Endothelial cell of umbilical vein (primary cell): ENCODE measurements around the gene PLD6. TPM values are rescaled to one million over a fixed set of nuclear protein-coding genes. Genes with fewer than 3 reads are reported as not detected.

ENCODE experiments used
- BruUV-seq: library from RNA; stranded (reverse); fragments of 400-500 nt; replicated peaks from 2 replicates; lab custom pipeline; 2021; lab: Mats Ljungman, UMichigan
- CTCF ChIA-PET: fragments of 300-600, 350-600 bp; sonication (Branson Sonifier 250); formaldehyde crosslinking; loops from one replicate; lab custom pipeline; 2021; ENCODE audit warnings: antibody characterized with exemption, inconsistent platforms; lab: Charles Lee
- POLR2A ChIA-PET: fragments of 300-600, 350-600 bp; sonication (Branson Sonifier 250); formaldehyde crosslinking; loops from one replicate; lab custom pipeline; 2021; ENCODE audit warnings: antibody characterized with exemption, inconsistent platforms; lab: Charles Lee
- DNase-seq: peaks from one replicate; pipeline ENCODE4 v3.0.0-alpha.2; 2011; ENCODE audit warnings: low read depth, low spot score
- FAIRE-seq: peaks from 2 replicates; lab custom pipeline; 2011; peaks lifted over from hg19 to GRCh38; lab: Jason Lieb, UNC
- H2AFZ ChIP-seq: 2 replicates; pipeline ENCODE4 v1.6.0; 2012; ENCODE audit warnings: low read depth, low read length, control low read depth, inconsistent platforms
- H3K27ac ChIP-seq: 2 replicates; pipeline ENCODE4 v1.5.1; 2011; ENCODE audit warnings: low read depth, mild to moderate bottlenecking, control low read depth, low read length, moderate library complexity; ENCODE audit not compliant: insufficient read depth
- H3K27me3 ChIP-seq, 2 experiments: 2 replicates each; pipeline versions ENCODE4 v1.6.0 to v1.6.1; 2011; ENCODE audit warnings: low read length in 2 of 2, mixed read lengths in 1 of 2; ENCODE audit not compliant: control insufficient read depth in 2 of 2, insufficient read depth in 2 of 2
- H3K36me3 ChIP-seq, 2 experiments: 2 replicates in 1 of 2; 3 replicates in 1 of 2; pipeline ENCODE4 v1.5.1; 2011; ENCODE audit warnings: low read length in 2 of 2, mild to moderate bottlenecking in 1 of 2, moderate library complexity in 1 of 2; ENCODE audit not compliant: control insufficient read depth in 2 of 2, insufficient read depth in 2 of 2; ENCODE audit errors: extremely low read depth in 1 of 2
- H3K4me1 ChIP-seq: 3 replicates; pipeline ENCODE4 v1.5.1; 2011; ENCODE audit warnings: mild to moderate bottlenecking, low read length; ENCODE audit not compliant: control insufficient read depth, insufficient read depth; ENCODE audit errors: extremely low read depth
- H3K4me2 ChIP-seq: 2 replicates; pipeline ENCODE4 v1.6.1; 2011; ENCODE audit warnings: low read length, control low read depth, mixed read lengths; ENCODE audit not compliant: insufficient read depth
- H3K4me3 ChIP-seq, 3 experiments: fragments of 200-600 bp in 1 of 3; sonication (generic), shearing (Covaris generic) in 1 of 3; replicated peaks in 1 of 3; 2 replicates each; pipeline ENCODE4 v1.5.1; 2011 to 2016; ENCODE audit warnings: control low read depth in 3 of 3, low read length in 3 of 3, mild to moderate bottlenecking in 2 of 3, inconsistent platforms in 1 of 3, low read depth in 1 of 3, moderate library complexity in 1 of 3; ENCODE audit not compliant: insufficient read depth in 1 of 3
- H3K79me2 ChIP-seq: 2 replicates; pipeline ENCODE4 v1.6.0; 2012; ENCODE audit warnings: low read length, inconsistent platforms; ENCODE audit not compliant: control insufficient read depth, insufficient read depth
- H3K9ac ChIP-seq: replicated peaks from 2 replicates; pipeline ENCODE3; 2011; ENCODE audit warnings: low read length, control low read depth; ENCODE audit not compliant: insufficient read depth; ENCODE audit errors: extremely low read depth
- H3K9me1 ChIP-seq: replicated peaks from 3 replicates; pipeline ENCODE4 v1.6.0; 2011; ENCODE audit warnings: mild to moderate bottlenecking, low read length; ENCODE audit not compliant: control insufficient read depth, insufficient read depth; ENCODE audit errors: extremely low read depth
- H3K9me3 ChIP-seq: replicated peaks from 2 replicates; pipeline ENCODE4 v1.5.1; 2012; ENCODE audit warnings: low read length, inconsistent platforms; ENCODE audit not compliant: control insufficient read depth, insufficient read depth
- H4K20me1 ChIP-seq: replicated peaks from 2 replicates; pipeline ENCODE3; 2011; ENCODE audit warnings: mild to moderate bottlenecking, low read length; ENCODE audit not compliant: control insufficient read depth, insufficient read depth; ENCODE audit errors: extremely low read depth
- EZH2 ChIP-seq: IDR thresholded peaks from 2 replicates; pipeline ENCODE4 v1.6.1; 2012; ENCODE audit warnings: borderline replicate concordance, low read depth, mild to moderate bottlenecking, moderate library complexity, low read length, inconsistent platforms; ENCODE audit not compliant: severe bottlenecking
- FOS ChIP-seq: IDR thresholded peaks from 2 replicates; pipeline ENCODE4 v1.6.1; 2011; ENCODE audit warnings: mild to moderate bottlenecking, low read length, moderate library complexity, borderline replicate concordance; ENCODE audit not compliant: insufficient read depth
- GATA2 ChIP-seq: IDR thresholded peaks from 2 replicates; pipeline ENCODE4 v1.7.0; 2011; ENCODE audit warnings: low read depth, mild to moderate bottlenecking, moderate library complexity, mixed read lengths, low read length; ENCODE audit not compliant: insufficient read length, insufficient read depth
- JUN ChIP-seq: IDR thresholded peaks from 2 replicates; pipeline ENCODE4 v1.6.1; 2011; ENCODE audit warnings: borderline replicate concordance, low read depth; ENCODE audit not compliant: insufficient read length, insufficient read depth
- MYC ChIP-seq: IDR thresholded peaks from one replicate; pipeline ENCODE4 v1.6.1; 2011; ENCODE audit warnings: mild to moderate bottlenecking, low read depth, low read length
- POLR2A ChIP-seq: IDR thresholded peaks from 2 replicates; pipeline ENCODE4 v1.6.1; 2012; ENCODE audit warnings: low read depth, mild to moderate bottlenecking, control low read depth, low read length
- POLR2AphosphoS5 ChIP-seq: IDR thresholded peaks from 2 replicates; pipeline ENCODE4 v1.6.1; 2012; ENCODE audit warnings: low read depth, mild to moderate bottlenecking, control low read depth, low read length, moderate library complexity; ENCODE audit not compliant: insufficient read depth
- dilution Hi-C: fragments of 300-500 bp; cut with MboI; formaldehyde crosslinking; loops from one replicate; pipeline ENCODE4 v1.15.0; 2019; ENCODE audit warnings: low sequenced_read_pairs; ENCODE audit not compliant: extremely low pct_ligation_motif_present
- intact Hi-C: fragments of 100-400 bp; cut with micrococcal nuclease; formaldehyde crosslinking; loops from one replicate; pipeline ENCODE4 v1.10.0; 2022
- polyA plus RNA-seq, 4 experiments: library from polyadenylated mRNA; depleted of rRNA in 3 of 4; stranded (reverse) in 3 of 4; unstranded in 1 of 4; fragments of >200 nt; gene quantifications; 2 replicates each; pipeline versions ENCODE4 v1.2.1 to v1.2.3, GENCODE V29; 2011 to 2012; ENCODE audit warnings: missing spikeins in 1 of 4
- total RNA-seq: library from RNA; stranded (reverse); gene quantifications from 2 replicates; pipeline ENCODE4 v1.2.3, GENCODE V29; 2021
- TF ChIP-seq, protein P1 (sequence below), 2 donors: IDR thresholded peaks; 1 replicate in 1 of 2; 2 replicates in 1 of 2; pipeline ENCODE4 v1.5.1; 2011; ENCODE audit warnings: low read length in 2 of 2, mild to moderate bottlenecking in 2 of 2, moderate library complexity in 2 of 2, control low read depth in 1 of 2, inconsistent platforms in 1 of 2, low read depth in 1 of 2; ENCODE audit not compliant: insufficient read depth in 1 of 2; ENCODE audit errors: extremely low read depth in 1 of 2
- TF ChIP-seq, protein P2 (sequence below): IDR thresholded peaks from 2 replicates; pipeline ENCODE4 v1.6.1; 2011; ENCODE audit not compliant: insufficient read depth, insufficient read length

The PLD6 gene
- total and polyA plus RNA-seq, 2 donors (not counting 3 experiments of a cell fraction or from before 2014, with no cell fraction given): 2.9 to 4.4 TPM

DNA sequence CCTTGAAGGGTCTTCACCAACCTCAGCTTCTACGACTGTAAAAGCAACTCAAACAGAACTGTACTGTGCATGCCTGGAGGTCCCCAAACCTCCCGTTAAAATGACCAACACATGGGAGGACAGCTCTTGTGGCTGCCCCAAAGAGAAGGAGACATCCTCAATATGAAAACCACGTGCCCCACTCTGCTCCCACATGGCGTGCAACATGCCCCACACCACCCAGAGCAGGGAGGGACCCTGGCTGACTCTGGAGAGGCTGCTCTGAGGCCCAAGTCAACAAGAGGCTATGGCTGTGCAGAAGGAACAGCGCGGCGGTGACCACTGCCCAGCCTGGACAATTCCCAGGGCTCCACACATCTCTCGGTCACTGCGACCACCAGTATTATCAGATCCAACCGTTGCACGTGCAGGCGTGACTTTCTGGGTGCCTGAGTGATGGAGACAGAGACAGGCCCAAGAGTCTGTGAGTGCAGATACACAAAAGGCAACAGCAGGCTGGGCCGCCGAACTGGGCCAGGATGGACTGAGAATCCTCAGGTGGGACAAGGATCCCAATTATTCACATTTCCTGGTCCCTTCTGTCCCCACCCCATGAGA, 1.4 kb downstream of the PLD6 start:
- intact Hi-C loops: loop anchor here (1.0 to 5.0 kb wide), 4 partner anchors 7 to 613 kb away; no protein-coding TSS in a partner anchor
- no peak for FAIRE-seq
- peak overlapping the region in 2 of 3 experiments; percentile 36 to 53 for H3K4me3 ChIP-seq

More for the DNA sequence above, 1.4 kb downstream of the PLD6 start:
- H2AFZ ChIP-seq: no peak overlapping the region
- H3K79me2 ChIP-seq: no peaks in the 10 kb centered on the region
- no peaks in the 10 kb centered on the region for H3K9me1 ChIP-seq
- no peaks in the 10 kb centered on the region for H3K9me3 ChIP-seq
- H3K9ac ChIP-seq: no peak overlapping the region
- dilution Hi-C loops: no loop called here
- H3K4me2 ChIP-seq: peak overlapping the region; percentile 86
- TF ChIP-seq POLR2AphosphoS5 (no peak), EZH2 (no peak), MYC (no peak), JUN (no peak), POLR2A (no peak), FOS (no peak), GATA2 (no peak)
- TF ChIP-seq, protein P1, sequence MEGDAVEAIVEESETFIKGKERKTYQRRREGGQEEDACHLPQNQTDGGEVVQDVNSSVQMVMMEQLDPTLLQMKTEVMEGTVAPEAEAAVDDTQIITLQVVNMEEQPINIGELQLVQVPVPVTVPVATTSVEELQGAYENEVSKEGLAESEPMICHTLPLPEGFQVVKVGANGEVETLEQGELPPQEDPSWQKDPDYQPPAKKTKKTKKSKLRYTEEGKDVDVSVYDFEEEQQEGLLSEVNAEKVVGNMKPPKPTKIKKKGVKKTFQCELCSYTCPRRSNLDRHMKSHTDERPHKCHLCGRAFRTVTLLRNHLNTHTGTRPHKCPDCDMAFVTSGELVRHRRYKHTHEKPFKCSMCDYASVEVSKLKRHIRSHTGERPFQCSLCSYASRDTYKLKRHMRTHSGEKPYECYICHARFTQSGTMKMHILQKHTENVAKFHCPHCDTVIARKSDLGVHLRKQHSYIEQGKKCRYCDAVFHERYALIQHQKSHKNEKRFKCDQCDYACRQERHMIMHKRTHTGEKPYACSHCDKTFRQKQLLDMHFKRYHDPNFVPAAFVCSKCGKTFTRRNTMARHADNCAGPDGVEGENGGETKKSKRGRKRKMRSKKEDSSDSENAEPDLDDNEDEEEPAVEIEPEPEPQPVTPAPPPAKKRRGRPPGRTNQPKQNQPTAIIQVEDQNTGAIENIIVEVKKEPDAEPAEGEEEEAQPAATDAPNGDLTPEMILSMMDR (IDR thresholded peaks at IDR 0.05; ENCODE audit: extremely low read depth in 1 of 2, insufficient read depth in 1 of 2, low read depth in 1 of 2, low read length in 2 of 2): no peak
- TF ChIP-seq, protein P2, sequence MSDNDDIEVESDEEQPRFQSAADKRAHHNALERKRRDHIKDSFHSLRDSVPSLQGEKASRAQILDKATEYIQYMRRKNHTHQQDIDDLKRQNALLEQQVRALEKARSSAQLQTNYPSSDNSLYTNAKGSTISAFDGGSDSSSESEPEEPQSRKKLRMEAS: no peak
- no TSS peak for BruUV-seq
- no peak for DNase-seq
- no peaks in the 10 kb centered on the region for H3K36me3 ChIP-seq
- H3K27me3 ChIP-seq: no peaks in the 10 kb centered on the region
- ChIA-PET CTCF (interaction anchor here (1.1 to 2.5 kb wide), 3 partner anchors 13 to 204 kb away, joined by 3 to 8 read pairs (median 5); no protein-coding TSS in a partner anchor), POLR2A (no interaction called here)
- no peaks in the 10 kb centered on the region for H4K20me1 ChIP-seq
- H3K4me1 ChIP-seq: peaks cover 13% of the 10 kb centered on the region
- H3K27ac ChIP-seq: no peak overlapping the region
